Nucleus accumbens (tissue), 56 donors: ENCODE data around the gene ZER1.

Experiments
- DNase-seq, 56 donors: peaks; one replicate each; lab custom pipeline; 2025; lab: John Stamatoyannopoulos, UW

Gene ZER1

DNA sequence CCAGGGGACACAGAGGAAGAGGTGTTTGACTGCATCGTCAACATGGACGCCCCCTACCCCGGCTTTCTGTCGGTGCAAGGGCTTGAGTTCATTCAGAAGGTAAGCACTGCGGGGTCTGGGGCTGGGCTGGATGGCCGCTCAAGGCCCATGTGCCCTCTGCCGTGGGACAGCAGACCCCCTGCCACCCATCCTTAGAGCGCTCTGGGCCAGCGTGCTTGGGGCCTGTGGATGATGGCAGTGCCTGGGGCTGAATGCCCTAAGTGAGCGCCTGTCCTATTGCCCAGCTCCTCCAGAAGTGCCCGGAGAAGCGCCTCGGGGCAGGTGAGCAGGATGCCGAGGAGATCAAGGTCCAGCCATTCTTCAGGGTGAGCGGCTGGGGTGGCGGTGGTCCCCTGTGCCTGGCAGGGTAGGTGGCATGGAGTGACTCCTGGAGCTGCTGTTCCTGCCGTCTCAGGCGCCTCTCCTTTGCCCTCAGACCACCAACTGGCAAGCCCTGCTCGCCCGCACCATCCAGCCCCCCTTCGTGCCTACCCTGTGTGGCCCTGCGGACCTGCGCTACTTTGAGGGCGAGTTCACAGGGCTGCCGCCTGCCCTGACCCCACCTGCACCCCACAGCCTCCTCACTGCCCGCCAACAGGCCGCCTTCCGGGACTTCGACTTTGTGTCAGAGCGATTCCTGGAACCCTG is 51.7 kb downstream of the ZER1 start:
- DNase-seq, result no peak

DNA sequence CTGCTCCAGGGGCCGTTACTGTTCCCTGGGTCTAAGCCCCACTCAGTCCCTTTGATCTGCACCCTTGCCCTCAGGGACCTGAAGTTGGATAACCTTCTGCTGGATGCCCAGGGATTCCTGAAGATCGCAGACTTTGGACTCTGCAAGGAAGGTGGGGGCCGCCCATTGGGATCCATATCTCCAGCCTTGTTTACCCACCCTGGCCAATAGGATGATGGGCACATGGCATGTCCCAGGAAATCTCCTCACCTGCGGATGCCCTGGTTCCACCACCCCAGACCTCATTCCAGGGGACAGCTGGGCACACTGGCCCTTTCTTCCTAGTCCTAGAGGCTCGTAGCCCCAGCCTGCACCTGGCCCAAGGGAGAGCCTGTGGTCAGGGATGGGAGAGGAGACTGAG is 53.3 kb downstream of the ZER1 start:
- no peak for DNase-seq

DNA sequence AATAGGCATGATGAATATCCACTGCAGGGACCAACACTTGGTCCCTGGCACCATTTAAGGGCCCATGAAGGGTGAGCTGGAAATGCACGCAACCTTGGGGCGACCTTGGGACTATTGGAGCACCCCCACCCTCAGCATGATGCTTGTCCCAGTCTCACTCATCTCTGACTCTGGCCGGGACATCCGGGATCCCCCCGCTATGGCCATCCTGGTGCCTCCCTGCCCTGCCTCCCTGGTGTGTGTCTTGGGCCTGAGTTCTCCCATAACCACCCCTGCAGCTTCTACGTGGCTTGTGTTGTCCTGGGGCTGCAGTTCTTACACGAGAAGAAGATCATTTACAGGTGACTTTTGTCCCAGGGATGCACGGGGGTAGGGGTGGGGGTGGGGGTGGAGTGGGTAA is 53.7 kb downstream of the ZER1 start:
- no peak for DNase-seq

- no peak for DNase-seq
Observed at GRCh38 chr9:128716581-128717254, 55.0 kb downstream of the ZER1 start.

DNA sequence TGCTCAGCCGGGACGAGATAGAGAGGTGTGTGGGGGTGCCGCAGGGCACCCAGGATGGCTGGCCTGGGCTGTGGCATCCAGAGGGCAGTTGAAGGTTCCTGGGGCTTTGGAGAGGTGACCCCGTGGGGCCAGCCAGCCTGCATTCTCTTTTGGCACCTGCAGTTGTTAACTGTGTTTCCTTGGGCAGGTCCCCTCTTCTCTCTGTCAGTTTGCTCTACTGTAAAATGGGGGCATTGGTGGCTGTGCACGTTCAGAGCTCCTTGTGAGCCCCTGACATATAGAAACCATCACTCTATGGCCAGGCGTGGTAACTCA is 56.3 kb downstream of the ZER1 start:
- no peak for DNase-seq

DNA sequence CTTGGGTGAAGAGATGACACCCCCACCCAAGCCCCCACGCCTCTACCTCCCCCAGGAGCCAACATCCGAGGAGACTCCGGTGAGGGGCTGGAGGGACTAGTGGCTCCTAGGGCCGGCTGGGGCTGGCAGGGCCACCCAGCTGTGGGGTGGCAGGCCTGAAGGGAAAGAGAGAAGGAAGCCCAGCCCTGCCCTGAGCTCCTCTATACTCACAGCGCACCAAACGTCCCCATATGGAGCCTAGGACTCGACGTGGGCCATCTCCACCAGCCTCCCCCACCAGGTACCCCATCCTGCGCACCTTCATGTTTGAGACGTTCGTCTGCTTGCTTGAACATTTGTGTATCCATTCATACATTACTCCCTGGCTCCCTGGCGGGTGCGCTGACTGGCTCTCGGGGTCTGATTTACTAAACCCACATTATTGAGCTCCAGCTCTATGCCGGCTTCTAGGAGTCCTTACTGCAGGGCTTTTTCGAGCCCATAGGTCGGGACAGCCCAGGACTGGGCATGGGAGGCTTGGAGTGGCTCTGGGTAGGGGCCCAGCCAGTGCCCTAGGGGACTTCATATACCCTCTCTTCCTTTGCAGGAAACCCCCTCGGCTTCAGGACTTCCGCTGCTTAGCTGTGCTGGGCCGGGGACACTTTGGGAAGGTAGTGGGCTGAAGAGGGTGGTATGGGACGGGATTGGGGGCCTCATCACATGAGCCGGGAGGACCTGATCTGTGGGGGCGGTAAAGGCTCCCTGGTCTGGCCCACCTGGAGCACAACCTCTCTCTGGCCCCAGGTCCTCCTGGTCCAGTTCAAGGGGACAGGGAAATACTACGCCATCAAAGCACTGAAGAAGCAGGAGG is 56.9 kb downstream of the ZER1 start:
- no peak for DNase-seq

- DNase-seq, result no peak
Observed at GRCh38 chr9:128713941-128714573, 57.7 kb downstream of the ZER1 start.

GRCh38 chr9:128713411-128713780 is 58.3 kb downstream of the ZER1 start:
- DNase-seq, result no peak

- no peak for DNase-seq
Observed at GRCh38 chr9:128712451-128713410, 59.0 kb downstream of the ZER1 start.

DNA sequence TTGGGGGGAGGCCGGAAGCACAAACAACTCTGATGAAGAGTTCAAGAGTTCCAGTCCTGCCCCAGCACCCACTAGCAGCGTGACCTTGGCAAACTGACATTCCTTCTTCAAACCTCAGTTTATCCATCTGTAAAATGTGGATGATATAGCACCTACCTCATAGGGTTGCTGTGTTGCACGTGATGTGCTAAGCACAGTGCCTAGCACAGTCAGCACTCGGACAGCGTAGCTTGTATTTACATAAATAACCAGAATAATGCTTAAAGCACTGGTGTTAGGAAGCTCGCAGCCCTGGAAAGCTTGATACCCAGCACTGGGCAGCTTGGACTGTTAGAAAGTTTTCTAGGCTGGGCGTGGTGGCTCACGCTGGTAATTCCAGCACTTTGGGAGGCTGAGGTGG is 64.3 kb downstream of the ZER1 start:
- no peak for DNase-seq

- no peak for DNase-seq
Observed at GRCh38 chr9:128706671-128707381, 64.9 kb downstream of the ZER1 start.

DNA sequence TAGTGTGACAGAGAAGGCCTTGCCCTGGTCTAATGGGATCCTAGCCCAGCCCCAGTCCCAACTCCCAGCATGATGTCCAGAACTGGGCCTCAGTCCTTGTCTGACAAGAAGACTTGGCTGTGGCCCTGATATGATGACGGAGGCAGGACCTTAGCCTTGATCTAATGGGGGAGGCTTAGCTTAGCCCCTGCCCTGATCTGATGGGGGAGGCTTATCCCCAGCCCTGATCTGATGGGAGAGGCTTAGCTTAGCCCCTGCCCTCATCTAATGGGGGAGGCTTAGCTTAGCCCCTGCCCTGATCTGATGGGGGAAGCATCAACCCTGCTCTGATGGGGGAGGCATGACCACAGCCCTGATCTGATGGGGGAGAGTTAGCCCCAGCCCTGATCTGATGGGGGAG is 65.7 kb downstream of the ZER1 start:
- DNase-seq, result no peak

DNA sequence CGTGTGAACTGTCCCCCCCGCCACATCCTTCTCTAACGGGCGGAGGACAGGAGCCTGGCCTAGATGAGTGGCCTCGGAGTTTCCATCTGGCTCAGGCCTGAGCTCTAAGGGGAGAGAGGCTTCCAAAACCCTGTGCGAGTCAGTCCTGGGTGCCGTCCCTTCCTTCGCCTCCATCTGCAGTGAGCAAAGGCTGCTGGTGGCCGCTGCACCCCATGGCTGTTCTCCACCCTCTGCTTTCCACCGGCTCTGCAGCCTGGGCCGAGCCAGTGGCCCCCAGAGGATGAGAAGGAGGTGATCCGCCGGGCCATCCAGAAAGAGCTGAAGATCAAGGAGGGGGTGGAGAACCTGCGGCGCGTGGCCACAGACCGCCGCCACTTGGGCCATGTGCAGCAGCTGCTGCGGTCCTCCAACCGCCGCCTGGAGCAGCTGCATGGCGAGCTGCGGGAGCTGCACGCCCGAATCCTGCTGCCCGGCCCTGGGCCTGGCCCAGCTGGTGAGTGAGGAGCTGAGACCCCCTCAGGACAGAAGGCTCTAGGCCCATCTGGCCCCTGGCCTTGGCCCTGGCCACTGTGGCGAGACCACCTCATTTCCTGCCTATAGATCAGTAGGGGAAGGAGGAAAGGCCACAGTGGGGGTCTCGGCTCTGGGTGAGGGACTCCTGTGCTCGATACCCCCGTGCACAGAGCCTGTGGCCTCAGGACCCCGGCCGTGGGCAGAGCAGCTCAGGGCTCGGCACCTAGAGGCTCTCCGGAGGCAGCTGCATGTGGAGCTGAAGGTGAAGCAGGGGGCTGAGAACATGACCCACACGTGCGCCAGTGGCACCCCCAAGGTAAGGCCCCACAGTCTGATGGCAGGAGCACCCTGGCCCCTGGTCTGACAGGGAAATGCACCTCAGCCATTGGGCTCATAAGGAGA is 66.4 kb downstream of the ZER1 start:
- no peak for DNase-seq

DNA sequence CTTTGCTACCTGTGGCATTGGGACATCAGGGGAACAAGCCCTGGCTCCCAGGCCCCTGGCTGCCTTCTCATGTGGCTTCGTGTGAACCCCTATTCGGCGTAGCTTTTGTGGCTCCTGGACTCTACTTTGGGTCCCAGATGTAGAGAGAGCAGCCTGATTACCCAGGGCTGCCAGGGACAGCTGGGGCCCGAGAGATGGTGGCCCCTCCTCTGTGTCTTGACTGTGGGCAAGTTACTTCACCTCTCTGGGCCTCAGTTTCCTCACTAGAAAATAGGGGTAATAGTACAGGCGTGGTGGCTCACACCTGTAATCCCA is 67.4 kb downstream of the ZER1 start:
- DNase-seq, result no peak

DNA sequence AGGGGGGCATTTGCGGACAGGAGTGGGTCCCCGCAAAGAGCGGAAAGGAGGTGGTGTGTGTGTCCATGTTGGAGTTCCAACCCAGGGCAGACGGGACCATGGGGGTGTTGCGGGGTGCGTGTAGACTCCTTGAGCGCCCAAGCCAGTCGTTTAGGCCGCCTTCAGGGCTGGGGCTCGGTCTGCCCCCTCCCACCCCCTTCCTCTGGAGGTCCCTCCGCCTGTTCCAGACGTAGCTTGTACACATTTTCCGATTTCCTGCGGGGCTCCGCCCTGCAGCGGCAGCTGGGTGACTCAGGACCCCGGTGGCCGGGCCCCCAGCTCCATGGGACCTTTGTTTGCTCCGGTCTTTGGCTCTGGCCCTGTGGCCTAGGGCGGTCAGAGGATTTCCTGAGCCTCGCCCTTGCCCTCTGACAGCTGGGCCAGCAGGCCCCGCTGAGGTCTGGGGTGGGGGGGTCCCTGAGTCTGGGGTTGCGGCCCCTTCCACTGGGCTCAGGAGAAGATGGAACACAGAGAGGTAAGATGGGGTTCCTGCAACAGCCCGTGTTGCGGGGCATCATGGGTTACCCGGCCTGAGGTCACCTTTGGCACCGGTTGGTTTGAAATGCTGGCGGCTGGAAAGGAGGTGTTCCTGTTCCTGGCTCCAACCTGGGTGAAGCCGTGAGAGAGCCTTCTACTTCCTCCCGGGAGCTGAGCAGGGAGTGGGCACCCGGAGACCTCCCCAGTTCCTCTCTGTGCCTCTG is 67.9 kb downstream of the ZER1 start:
- no peak for DNase-seq

GRCh38 chr9:128702949-128703615 is 68.6 kb downstream of the ZER1 start:
- DNase-seq, result peak in 2 of 56 donors; percentile 14 to 21

DNA sequence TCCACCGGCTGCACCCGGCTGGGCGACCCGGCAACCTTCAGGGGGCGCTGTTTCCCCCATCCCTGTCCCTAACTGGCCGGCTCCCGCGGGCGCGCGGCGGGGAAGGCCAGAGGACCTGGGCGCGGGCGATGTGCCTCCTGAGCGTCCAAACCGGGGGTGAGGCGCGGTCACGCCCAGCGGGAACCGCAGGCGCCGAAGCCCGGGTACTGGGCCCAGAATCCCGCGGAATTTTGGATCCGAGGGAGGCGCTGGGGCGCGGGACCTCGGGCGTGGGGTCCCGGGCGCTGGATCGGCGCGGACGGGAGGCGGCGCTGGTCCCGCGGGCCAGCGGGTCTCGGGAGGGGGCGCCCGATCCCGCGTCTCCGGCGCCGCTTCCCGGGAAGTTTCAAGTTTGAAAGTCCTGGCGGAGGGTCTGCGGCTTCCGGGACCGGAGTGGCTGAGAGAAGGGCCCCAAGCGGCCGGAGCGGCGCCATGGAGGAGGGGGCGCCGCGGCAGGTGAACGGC is 69.2 kb downstream of the ZER1 start, which contains the start of gene PKN3:
TSS of gene PKN3 (plus strand) at position 59 of the 504 bp plus-strand sequence. CDS start at position 472, 413 bp downstream.
- peak in 46 of 56 donors; percentile 12 to 82 (median 46) for DNase-seq
